T-cell (primary cell): Measurements from ENCODE around the gene TAAR9. TPM values are rescaled to one million over a fixed set of nuclear protein-coding genes. Genes with fewer than 3 reads are reported as not detected.
"Not testable (repeated sequence)": the region's sequence is repeated elsewhere in the genome, so short reads cannot be mapped to it uniquely, and the experiment has no call there.

Source experiments
- ATAC-seq, 4 experiments: fragments of 200-7000 bp in 3 of 4; fragments of 150-1000 bp in 1 of 4; cut with Tn5 transposase; replicated peaks in 1 of 4; 1 replicate in 3 of 4; 2 replicates in 1 of 4; pipeline ENCODE4 v1.10.0; 2021; ENCODE audit warnings: moderate library complexity in 3 of 4, mild to moderate bottlenecking in 2 of 4, moderate number of reproducible peaks in 1 of 4
- CTCF ChIA-PET, 2 donors: fragments of 300-600 bp; sonication (Branson Sonifier 250); formaldehyde crosslinking; loops; one replicate each; lab custom pipeline; 2022; ENCODE audit warnings: antibody characterized with exemption in 2 of 2; lab: Charles Lee
- POLR2A ChIA-PET, 2 donors: fragments of 300-600 bp; sonication (Branson Sonifier 250); formaldehyde crosslinking; loops; one replicate each; lab custom pipeline; 2022; ENCODE audit warnings: antibody characterized with exemption in 2 of 2; lab: Charles Lee
- DNase-seq, 35 experiments: peaks; one replicate each; pipeline versions ENCODE4 v3.0.0 to v3.0.0-alpha.2; 2013 to 2023
- H3K27ac ChIP-seq: one replicate; pipeline ENCODE4 v1.5.1; 2013; ENCODE audit warnings: low read length
- H3K27me3 ChIP-seq, 2 experiments: replicated peaks in 1 of 2; 1 replicate in 1 of 2; 2 replicates in 1 of 2; pipeline versions ENCODE4 v1.6.1 to v1.7.0; 2013; ENCODE audit warnings: low read length in 1 of 2, mixed read lengths in 1 of 2; ENCODE audit not compliant: control insufficient read depth in 2 of 2, insufficient read depth in 2 of 2; ENCODE audit errors: extremely low read depth in 1 of 2
- H3K36me3 ChIP-seq, 2 donors: 1 replicate in 1 of 2; 2 replicates in 1 of 2; pipeline versions ENCODE4 v1.6.1 to v1.7.0; 2013; ENCODE audit warnings: low read length in 1 of 2; ENCODE audit not compliant: control insufficient read depth in 2 of 2, insufficient read depth in 1 of 2; ENCODE audit errors: extremely low read depth in 1 of 2
- H3K4me1 ChIP-seq, 2 experiments: 1 replicate in 1 of 2; 2 replicates in 1 of 2; pipeline versions ENCODE4 v1.6.1 to v1.7.0; 2013; ENCODE audit warnings: low read length in 2 of 2, mixed read lengths in 1 of 2; ENCODE audit not compliant: insufficient read depth in 2 of 2, control insufficient read depth in 1 of 2; ENCODE audit errors: extremely low read depth in 1 of 2
- H3K4me3 ChIP-seq, 2 donors: 1 replicate in 1 of 2; 2 replicates in 1 of 2; pipeline versions ENCODE4 v1.5.1 to v1.7.0; 2013; ENCODE audit warnings: mild to moderate bottlenecking in 2 of 2, low read length in 1 of 2, moderate library complexity in 1 of 2; ENCODE audit not compliant: control insufficient read depth in 1 of 2; ENCODE audit errors: extremely low read depth in 1 of 2
- H3K9me3 ChIP-seq: 2 replicates; pipeline ENCODE4 v1.7.0; 2013
- H3K27ac Mint-ChIP-seq, 2 donors: one replicate each; pipeline ENCODE4 v1.8.0; 2020 to 2021; ENCODE audit warnings: mild to moderate bottlenecking in 2 of 2, mixed read lengths in 2 of 2
- H3K27me3 Mint-ChIP-seq, 2 donors: one replicate each; pipeline ENCODE4 v1.8.0; 2021 to 2022; ENCODE audit warnings: mixed read lengths in 2 of 2
- H3K36me3 Mint-ChIP-seq: one replicate; pipeline ENCODE4 v1.8.0; 2021; ENCODE audit warnings: mixed read lengths
- H3K4me1 Mint-ChIP-seq, 3 donors: one replicate each; pipeline ENCODE4 v1.8.0; 2020 to 2022; ENCODE audit warnings: mixed read lengths in 3 of 3, mild to moderate bottlenecking in 1 of 3
- H3K4me3 Mint-ChIP-seq, 3 donors: one replicate each; pipeline ENCODE4 v1.8.0; 2020 to 2022; ENCODE audit warnings: mild to moderate bottlenecking in 3 of 3, mixed read lengths in 3 of 3, moderate library complexity in 3 of 3
- H3K9me3 Mint-ChIP-seq, 3 donors: one replicate each; pipeline ENCODE4 v1.8.0; 2020 to 2022; ENCODE audit warnings: mixed read lengths in 3 of 3
- WGBS: methylation state at CpG from one replicate; pipeline ENCODE4 v1.1.5; 2013; ENCODE audit warnings: missing lambda C conversion rate; ENCODE audit not compliant: insufficient coverage; 5-methylcytosine and 5-hydroxymethylcytosine counted together
- total RNA-seq, 35 experiments: library from RNA in 6 of 35; stranded (reverse) in 6 of 35; fragments of 120-200 nt in 1 of 35; gene quantifications; one replicate each; pipeline versions ENCODE4 v1.2.1 to v1.2.4 and lab custom pipeline; 2013 to 2026

The TAAR9 gene
- total RNA-seq, 5 donors from 2014 or later (not counting 1 experiment from before 2014, with no cell fraction given), result not detected

GRCh38 chr6:132526461-132526860 is 11.6 kb upstream of the TAAR9 start:
- no peak overlapping the region for H3K27ac ChIP-seq
- H3K36me3 Mint-ChIP-seq, result no peaks in the 10 kb centered on the region
- H3K9me3 ChIP-seq, result no peaks in the 10 kb centered on the region
- no peaks in the 10 kb centered on the region for H3K9me3 Mint-ChIP-seq
- peaks cover 21 to 44% of the 10 kb centered on the region in 2 donors for H3K27me3 Mint-ChIP-seq
- 57% methylated on average over 1 of the region's 2 CpGs for WGBS
- no peak overlapping the region for H3K4me3 Mint-ChIP-seq
- H3K27ac Mint-ChIP-seq, result no peak overlapping the region
- DNase-seq (no peak), ATAC-seq (no peak)
- ChIA-PET CTCF (interaction anchor here in 1 of 2 donors (0.9 kb wide), 1 partner anchor 13 kb away, joined by 4 read pairs; the partner anchor contains the start of gene STX7), POLR2A (no interaction called here)
- peaks cover 0 to 9% of the 10 kb centered on the region in 2 experiments for H3K27me3 ChIP-seq
- H3K4me1 Mint-ChIP-seq, result peaks cover 0 to 2% (median 2%) of the 10 kb centered on the region in 3 donors
- no peaks in the 10 kb centered on the region for H3K36me3 ChIP-seq
- H3K4me3 ChIP-seq, result no peak overlapping the region
- H3K4me1 ChIP-seq, result no peaks in the 10 kb centered on the region

- ChIA-PET CTCF (interaction anchor here in 1 of 2 donors (1.0 kb wide), 1 partner anchor 16 kb away, joined by 3 read pairs; no protein-coding TSS in a partner anchor), POLR2A (no interaction called here)
- H3K36me3 ChIP-seq, result no peaks in the 10 kb centered on the region
- H3K4me3 Mint-ChIP-seq, result no peak overlapping the region
- H3K4me3 ChIP-seq, result no peak overlapping the region
- WGBS, result no CpG with 5 or more reads among the region's 6 CpGs
- peaks cover 21 to 39% of the 10 kb centered on the region in 2 donors for H3K27me3 Mint-ChIP-seq
- no peak overlapping the region for H3K27ac Mint-ChIP-seq
- ATAC-seq (no peak), DNase-seq (no peak)
- no peak overlapping the region for H3K27ac ChIP-seq
- peaks cover 0 to 9% of the 10 kb centered on the region in 2 experiments for H3K27me3 ChIP-seq
- H3K9me3 ChIP-seq, result no peaks in the 10 kb centered on the region
- no peaks in the 10 kb centered on the region for H3K36me3 Mint-ChIP-seq
- H3K4me1 Mint-ChIP-seq, result peaks cover 0 to 2% (median 2%) of the 10 kb centered on the region in 3 donors
- no peaks in the 10 kb centered on the region for H3K4me1 ChIP-seq
- H3K9me3 Mint-ChIP-seq, result no peaks in the 10 kb centered on the region
Measured at GRCh38 chr6:132527791-132528190, 10.3 kb upstream of the TAAR9 start.

- H3K27ac Mint-ChIP-seq, result no peak overlapping the region
Measured at GRCh38 chr6:132530293-132530974, 7.6 kb upstream of the TAAR9 start.

DNA sequence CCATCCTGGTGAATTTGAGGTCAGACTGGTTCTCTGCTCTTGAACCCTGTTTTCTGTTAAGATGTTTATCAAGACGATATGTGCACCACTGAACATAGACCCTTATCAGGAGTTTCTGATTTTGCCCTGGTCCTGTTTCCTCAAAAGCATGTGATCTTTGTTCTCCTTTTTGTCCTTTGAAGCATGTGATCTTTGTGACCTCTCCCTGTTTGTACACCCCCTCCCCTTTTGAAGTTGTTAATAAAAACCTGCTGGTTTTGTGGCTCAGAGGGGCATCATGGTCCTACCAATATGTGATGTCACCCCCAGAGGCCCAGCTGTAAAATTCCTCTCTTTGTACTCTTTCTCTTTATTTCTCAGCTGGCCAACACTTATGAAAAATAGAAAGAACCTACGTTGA is 3.5 kb upstream of the TAAR9 start:
- H3K27ac Mint-ChIP-seq, DNase-seq, H3K4me1 Mint-ChIP-seq, CTCF ChIA-PET, H3K9me3 ChIP-seq, H3K27me3 ChIP-seq, POLR2A ChIA-PET, H3K4me1 ChIP-seq, H3K9me3 Mint-ChIP-seq, H3K27ac ChIP-seq, H3K36me3 ChIP-seq, H3K36me3 Mint-ChIP-seq, H3K4me3 ChIP-seq, H3K4me3 Mint-ChIP-seq, ATAC-seq: not testable (repeated sequence)
- WGBS, result 80% methylated on average over 1 of the region's 2 CpGs
- peaks cover 11 to 23% of the 10 kb centered on the region in 2 donors for H3K27me3 Mint-ChIP-seq

More at GRCh38 chr6:132530293-132530974, 7.6 kb upstream of the TAAR9 start:
- peaks cover 6 to 19% of the 10 kb centered on the region in 2 donors for H3K27me3 Mint-ChIP-seq
- WGBS, result 0% methylated on average over 3 of the region's 9 CpGs
- peaks cover 0 to 2% (median 2%) of the 10 kb centered on the region in 3 donors for H3K4me1 Mint-ChIP-seq
- no peak overlapping the region for H3K4me3 Mint-ChIP-seq
- Histone ChIP-seq H3K27me3 (peaks cover 0 to 6% of the 10 kb centered on the region in 2 experiments), H3K36me3 (no peaks in the 10 kb centered on the region), H3K4me3 (no peak overlapping the region), H3K9me3 (no peaks in the 10 kb centered on the region), H3K27ac (no peak overlapping the region), H3K4me1 (no peaks in the 10 kb centered on the region)
- DNase-seq, result peak in 33 of 35 experiments; percentile 2 to 84 (median 57)
- no peaks in the 10 kb centered on the region for H3K36me3 Mint-ChIP-seq
- peak in 3 of 4 experiments; percentile 72 to 75 (median 73) for ATAC-seq
- POLR2A ChIA-PET, result interaction anchor here in 1 of 2 donors (0.6 kb wide), 1 partner anchor 11 kb away, joined by 3 read pairs; no protein-coding TSS in a partner anchor
- CTCF ChIA-PET, result interaction anchor here (0.5 to 1.3 kb wide), 10 partner anchors 11 to 1567 kb away, joined by 3 to 8 read pairs (median 4); no protein-coding TSS in a partner anchor
- peaks cover 0 to 5% (median 0%) of the 10 kb centered on the region in 3 donors for H3K9me3 Mint-ChIP-seq

DNA sequence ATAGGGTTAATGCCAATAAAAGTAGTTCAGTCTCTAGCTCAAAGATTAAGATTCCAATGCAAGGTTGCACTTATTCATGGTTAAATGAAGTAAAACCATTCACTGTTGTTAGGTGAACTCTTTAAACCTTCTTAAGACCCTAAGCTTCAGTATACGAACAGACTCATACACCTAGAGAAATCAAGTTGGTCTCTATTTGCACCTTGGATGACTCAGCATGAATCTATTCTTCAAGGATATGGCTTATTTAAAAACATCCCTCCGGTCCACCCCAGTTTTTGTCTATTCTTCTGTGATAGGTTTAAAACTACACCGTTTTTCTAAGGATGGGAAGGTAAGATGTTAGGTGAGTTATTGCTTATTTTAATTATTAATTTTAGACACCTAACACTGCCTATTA is 932 bp upstream of the TAAR9 start:
- no peaks in the 10 kb centered on the region for H3K4me1 ChIP-seq
- peaks cover 13 to 33% of the 10 kb centered on the region in 2 donors for H3K27me3 Mint-ChIP-seq
- WGBS, result 50% methylated on average over 1 of the region's 3 CpGs

GRCh38 chr6:132544826-132545225 is 6.7 kb downstream of the TAAR9 start:
- Histone ChIP-seq H3K4me1 (no peaks in the 10 kb centered on the region), H3K9me3 (no peaks in the 10 kb centered on the region), H3K4me3 (no peak overlapping the region), H3K36me3 (no peaks in the 10 kb centered on the region), H3K27me3 (no peaks in the 10 kb centered on the region), H3K27ac (no peak overlapping the region)
- Mint-ChIP-seq H3K4me1 (no peaks in the 10 kb centered on the region), H3K4me3 (no peak overlapping the region), H3K27ac (no peak overlapping the region), H3K27me3 (peaks cover 4 to 28% of the 10 kb centered on the region in 2 donors), H3K36me3 (no peaks in the 10 kb centered on the region), H3K9me3 (no peaks in the 10 kb centered on the region)
- DNase-seq (no peak), ATAC-seq (no peak)
- ChIA-PET CTCF (no interaction called here), POLR2A (no interaction called here)

More for the DNA sequence above, 932 bp upstream of the TAAR9 start:
- H3K9me3 ChIP-seq, result no peaks in the 10 kb centered on the region
- H3K36me3 ChIP-seq, result no peaks in the 10 kb centered on the region
- H3K4me3 ChIP-seq, result no peak overlapping the region
- Mint-ChIP-seq H3K4me3 (no peak overlapping the region), H3K4me1 (no peaks in the 10 kb centered on the region), H3K36me3 (no peaks in the 10 kb centered on the region), H3K9me3 (peaks cover 0 to 5% (median 0%) of the 10 kb centered on the region in 3 donors), H3K27ac (no peak overlapping the region)
- CTCF ChIA-PET, result no interaction called here
- POLR2A ChIA-PET, result no interaction called here
- H3K27me3 ChIP-seq, result peaks cover 0 to 2% of the 10 kb centered on the region in 2 experiments
- H3K27ac ChIP-seq, result no peak overlapping the region
- no peak for DNase-seq
- ATAC-seq, result no peak
